Ectodermal cell (in vitro differentiated cells): ENCODE results near the gene FBXO28.
A peak's percentile ranks its signal among the peaks of the same experiment; 100 is the strongest.

Experiments
- H3K27ac ChIP-seq: 2 replicates; pipeline ENCODE4 v1.7.0; 2013; ENCODE audit warnings: mild to moderate bottlenecking, low read depth, low read length; ENCODE audit not compliant: insufficient read depth, poor library complexity, severe bottlenecking
- H3K27me3 ChIP-seq: 2 replicates; pipeline ENCODE4 v1.7.0; 2013; ENCODE audit warnings: mild to moderate bottlenecking, low read length; ENCODE audit not compliant: insufficient read depth, control insufficient read depth, poor library complexity, severe bottlenecking
- H3K36me3 ChIP-seq: one replicate; pipeline ENCODE4 v1.7.0; 2013; ENCODE audit warnings: low read length; ENCODE audit not compliant: control insufficient read depth, insufficient read depth
- H3K4me1 ChIP-seq: one replicate; pipeline ENCODE4 v1.7.0; 2013; ENCODE audit warnings: low read length; ENCODE audit not compliant: control insufficient read depth, insufficient read depth
- H3K4me3 ChIP-seq: 2 replicates; pipeline ENCODE4 v1.7.0; 2013; ENCODE audit warnings: low read depth, low read length, control low read depth; ENCODE audit not compliant: insufficient read depth
- H3K9me3 ChIP-seq: 2 replicates; pipeline ENCODE4 v1.7.0; 2013; ENCODE audit warnings: mild to moderate bottlenecking, low read length, moderate library complexity; ENCODE audit not compliant: control insufficient read depth
- WGBS, 2 experiments: methylation state at CpG; one replicate each; pipeline ENCODE4 v1.1.7; 2013; ENCODE audit warnings: missing lambda C conversion rate in 2 of 2; 5-methylcytosine and 5-hydroxymethylcytosine counted together

The FBXO28 gene

DNA sequence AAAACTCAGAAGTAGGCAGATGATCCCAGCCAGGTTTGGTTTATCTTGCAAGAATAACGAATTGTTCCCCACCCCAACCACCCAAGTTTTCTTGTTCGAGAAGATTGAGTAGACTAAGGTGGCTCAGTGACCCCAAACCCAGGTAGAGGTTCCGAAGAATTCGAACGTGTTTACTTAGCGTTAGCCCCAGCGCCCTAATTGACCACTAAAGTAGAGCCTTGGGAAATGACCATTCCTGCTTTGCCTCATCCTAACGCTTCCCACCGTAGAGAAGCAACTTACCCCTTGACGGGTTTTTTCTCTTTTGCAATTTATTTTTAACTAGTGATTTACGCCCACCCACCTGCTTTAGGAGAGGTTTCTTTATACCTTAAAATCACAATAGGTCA is 870 bp downstream of the FBXO28 start:
- no peaks in the 10 kb centered on the region for H3K27me3 ChIP-seq
- H3K4me1 ChIP-seq: no peaks in the 10 kb centered on the region
- H3K4me3 ChIP-seq: peak overlapping the region; percentile 91
- H3K27ac ChIP-seq: no peak overlapping the region
- no peaks in the 10 kb centered on the region for H3K36me3 ChIP-seq
- H3K9me3 ChIP-seq: no peaks in the 10 kb centered on the region
- 0 to 1% methylated on average over 9 to 11 of the region's 11 CpGs for WGBS, 2 experiments

DNA sequence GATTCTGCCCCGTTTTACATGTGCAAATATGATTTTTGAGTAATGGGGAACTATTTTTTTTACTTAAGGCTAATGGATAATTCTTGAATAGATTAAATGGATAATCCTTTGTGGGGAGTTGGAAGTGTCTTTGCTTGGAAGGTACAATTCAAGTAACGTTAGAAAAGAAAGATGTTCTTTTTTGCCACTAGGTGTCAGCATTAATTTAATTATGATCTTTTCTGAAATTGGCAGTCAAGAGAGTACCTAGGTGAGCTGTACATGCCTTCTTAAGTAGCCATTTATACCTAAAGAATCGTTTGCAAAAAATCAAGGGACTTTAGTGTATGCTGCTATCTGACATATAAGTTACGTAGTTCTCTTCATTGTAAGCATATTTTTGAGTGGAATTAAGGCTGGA is 2.2 kb downstream of the FBXO28 start:
- H3K27me3 ChIP-seq: no peaks in the 10 kb centered on the region
- H3K27ac ChIP-seq: no peak overlapping the region
- H3K4me1 ChIP-seq: no peaks in the 10 kb centered on the region
- WGBS, 2 experiments: 48 to 50% methylated on average over 4 of the region's 4 CpGs
- no peaks in the 10 kb centered on the region for H3K9me3 ChIP-seq
- H3K36me3 ChIP-seq: no peaks in the 10 kb centered on the region
- H3K4me3 ChIP-seq: no peak overlapping the region

DNA sequence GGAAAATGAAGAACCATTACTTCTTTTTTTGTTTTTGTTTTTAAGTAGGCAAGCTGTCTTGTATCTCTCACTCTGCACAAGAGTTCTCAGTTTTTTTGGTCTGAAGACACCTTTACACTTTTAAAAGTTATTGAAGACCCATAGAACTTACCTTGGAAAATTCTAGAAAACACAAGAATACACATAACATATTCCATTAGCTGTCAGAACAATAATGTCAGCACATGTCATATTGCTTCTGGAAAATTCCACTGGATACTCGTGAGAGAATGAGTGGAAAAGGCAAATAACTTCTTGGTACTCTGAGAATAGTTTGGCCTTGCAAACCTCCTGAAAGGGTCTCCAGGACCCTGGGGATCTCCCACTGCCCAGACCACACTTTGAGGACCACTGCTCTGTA is 4.8 kb downstream of the FBXO28 start:
- H3K4me1 ChIP-seq: no peaks in the 10 kb centered on the region
- H3K27me3 ChIP-seq: no peaks in the 10 kb centered on the region
- no peak overlapping the region for H3K4me3 ChIP-seq
- H3K27ac ChIP-seq: no peak overlapping the region
- 96 to 100% methylated on average over 1 of the region's 1 CpG for WGBS, 2 experiments
- no peaks in the 10 kb centered on the region for H3K36me3 ChIP-seq
- H3K9me3 ChIP-seq: no peaks in the 10 kb centered on the region

DNA sequence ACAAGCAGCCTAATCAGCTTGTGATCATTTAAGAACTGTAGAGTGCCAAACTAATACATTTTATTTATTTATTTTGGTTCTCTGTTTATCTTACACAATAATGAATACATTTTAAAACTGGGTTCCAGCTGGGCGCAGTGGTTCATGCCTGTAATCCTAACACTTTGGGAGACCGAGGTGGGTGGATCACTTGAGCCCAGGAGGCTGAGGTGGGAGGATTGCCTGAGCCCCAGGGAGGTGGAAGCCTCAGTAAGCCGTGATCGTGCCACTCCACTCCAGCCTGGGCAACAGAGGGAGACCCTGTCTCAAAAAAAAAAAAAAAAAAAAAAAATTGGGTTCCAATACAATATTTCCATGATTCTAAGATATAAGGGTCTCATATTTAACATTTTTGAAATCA is 9.2 kb downstream of the FBXO28 start:
- H3K4me3 ChIP-seq: no peak overlapping the region
- no peak overlapping the region for H3K27ac ChIP-seq
- no peaks in the 10 kb centered on the region for H3K9me3 ChIP-seq
- 91 to 94% methylated on average over 4 of the region's 4 CpGs for WGBS, 2 experiments
- H3K27me3 ChIP-seq: no peaks in the 10 kb centered on the region
- H3K36me3 ChIP-seq: no peaks in the 10 kb centered on the region
- no peaks in the 10 kb centered on the region for H3K4me1 ChIP-seq

DNA sequence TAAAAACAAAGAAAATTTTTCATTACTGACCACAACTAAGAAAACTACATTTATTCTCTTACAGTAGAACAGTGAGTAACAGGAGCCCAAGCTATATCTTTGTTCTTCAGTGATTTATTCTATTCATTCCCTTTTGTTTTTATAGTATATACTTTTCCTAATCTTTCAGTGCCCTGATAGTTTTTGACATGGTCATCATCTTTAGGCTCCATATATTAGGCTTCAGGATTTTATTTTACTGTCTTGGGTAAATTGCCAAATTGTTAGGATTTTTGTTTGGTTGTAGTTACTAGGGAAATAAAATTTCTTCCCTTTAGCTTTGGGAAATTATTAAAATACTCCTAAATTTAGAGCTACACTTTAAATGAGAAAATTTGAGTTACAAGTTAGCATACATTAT is 10.3 kb downstream of the FBXO28 start:
- no peak overlapping the region for H3K27ac ChIP-seq
- H3K36me3 ChIP-seq: no peaks in the 10 kb centered on the region
- H3K27me3 ChIP-seq: no peaks in the 10 kb centered on the region
- no peaks in the 10 kb centered on the region for H3K9me3 ChIP-seq
- no peaks in the 10 kb centered on the region for H3K4me1 ChIP-seq
- no peak overlapping the region for H3K4me3 ChIP-seq

DNA sequence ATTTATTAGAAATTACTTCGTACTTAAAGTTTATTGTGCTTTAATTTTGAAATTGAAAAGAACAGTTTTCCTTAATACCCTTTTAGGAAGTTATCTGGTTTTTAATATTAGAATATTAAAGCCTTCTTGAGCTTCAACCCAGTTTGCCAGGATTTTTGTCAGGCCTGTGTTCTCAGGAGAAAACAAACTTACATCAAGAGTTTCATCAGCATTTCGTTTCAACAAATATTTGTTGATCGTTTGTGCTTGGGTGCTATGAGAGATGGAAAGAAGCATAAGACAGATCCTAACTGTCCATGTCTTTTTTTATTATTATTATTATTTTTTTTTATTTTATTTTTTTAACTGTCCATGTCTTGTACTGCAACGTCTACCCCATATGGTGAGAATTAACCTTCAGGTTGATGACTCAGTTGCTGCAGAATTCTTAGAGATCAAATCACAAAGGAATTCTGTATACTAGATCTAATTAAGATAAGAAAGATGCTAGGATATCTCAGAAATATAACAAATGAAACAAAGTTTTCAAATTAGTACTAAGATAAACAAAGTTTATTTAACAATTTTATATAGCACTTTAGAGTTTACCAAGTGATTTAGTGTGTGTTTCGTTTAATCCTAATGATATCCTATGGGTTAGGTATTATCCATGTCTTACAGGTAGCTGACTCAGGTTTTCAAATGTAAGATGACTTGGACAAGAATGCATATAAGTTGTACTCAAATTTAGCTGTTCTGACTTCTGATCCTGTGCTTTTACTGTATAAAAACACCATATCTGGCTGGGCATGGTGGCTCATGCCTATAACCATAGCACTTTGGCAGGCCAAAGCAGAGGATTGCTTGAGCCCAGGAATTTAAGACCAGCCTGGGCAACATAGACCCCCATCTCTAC is 14.3 kb downstream of the FBXO28 start:
- no peaks in the 10 kb centered on the region for H3K27me3 ChIP-seq
- H3K27ac ChIP-seq: no peak overlapping the region
- H3K4me3 ChIP-seq: no peak overlapping the region
- 83 to 97% methylated on average over 1 to 3 of the region's 5 CpGs for WGBS, 2 experiments
- H3K4me1 ChIP-seq: no peaks in the 10 kb centered on the region
- H3K9me3 ChIP-seq: no peaks in the 10 kb centered on the region
- peaks cover 32% of the 10 kb centered on the region for H3K36me3 ChIP-seq

DNA sequence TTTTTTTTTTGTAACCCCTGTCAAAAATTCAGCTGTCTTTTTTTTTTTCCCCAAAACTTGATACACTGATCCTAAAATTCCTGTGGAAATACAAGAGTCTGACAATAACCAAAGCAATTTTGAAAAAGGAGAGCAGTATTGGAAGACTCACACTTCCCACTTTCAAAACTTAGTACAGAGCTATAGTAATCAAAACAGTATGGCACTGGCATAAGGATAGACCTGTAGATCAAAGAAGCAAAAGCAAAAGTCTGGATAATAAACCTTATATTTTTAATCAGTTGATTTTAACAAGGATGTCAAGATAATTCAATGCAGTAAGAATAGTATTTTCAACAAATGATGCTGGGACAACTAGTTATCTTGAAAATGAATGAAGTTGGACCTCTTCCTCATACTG is 17.3 kb downstream of the FBXO28 start:
- Histone ChIP-seq H3K4me1 (no peaks in the 10 kb centered on the region), H3K9me3 (no peaks in the 10 kb centered on the region), H3K27ac (no peak overlapping the region), H3K4me3 (no peak overlapping the region), H3K27me3 (no peaks in the 10 kb centered on the region), H3K36me3 (peaks cover 32% of the 10 kb centered on the region)

DNA sequence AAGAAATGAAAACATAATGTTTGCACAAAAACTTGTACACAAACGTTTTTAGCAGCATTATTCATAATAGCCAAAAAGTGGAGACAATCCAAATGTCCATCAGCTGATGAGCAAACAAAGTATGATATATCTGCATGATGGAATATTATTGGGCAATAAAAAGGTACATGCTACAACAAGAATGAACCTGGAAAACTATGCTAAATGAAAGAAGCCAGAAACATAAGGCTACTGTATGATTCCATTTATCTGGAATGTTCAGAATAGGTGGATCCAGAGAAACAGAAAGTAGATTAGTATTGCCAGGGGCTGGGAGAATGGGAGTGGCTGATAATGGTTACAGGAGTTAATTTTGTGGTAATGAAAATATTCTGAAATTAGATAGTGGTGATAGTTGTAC is 19.0 kb downstream of the FBXO28 start:
- Histone ChIP-seq H3K4me1 (no peaks in the 10 kb centered on the region), H3K27ac (no peak overlapping the region), H3K9me3 (no peaks in the 10 kb centered on the region), H3K27me3 (no peaks in the 10 kb centered on the region), H3K4me3 (no peak overlapping the region), H3K36me3 (peaks cover 35% of the 10 kb centered on the region)
- 81 to 83% methylated on average over 1 of the region's 1 CpG for WGBS, 2 experiments

DNA sequence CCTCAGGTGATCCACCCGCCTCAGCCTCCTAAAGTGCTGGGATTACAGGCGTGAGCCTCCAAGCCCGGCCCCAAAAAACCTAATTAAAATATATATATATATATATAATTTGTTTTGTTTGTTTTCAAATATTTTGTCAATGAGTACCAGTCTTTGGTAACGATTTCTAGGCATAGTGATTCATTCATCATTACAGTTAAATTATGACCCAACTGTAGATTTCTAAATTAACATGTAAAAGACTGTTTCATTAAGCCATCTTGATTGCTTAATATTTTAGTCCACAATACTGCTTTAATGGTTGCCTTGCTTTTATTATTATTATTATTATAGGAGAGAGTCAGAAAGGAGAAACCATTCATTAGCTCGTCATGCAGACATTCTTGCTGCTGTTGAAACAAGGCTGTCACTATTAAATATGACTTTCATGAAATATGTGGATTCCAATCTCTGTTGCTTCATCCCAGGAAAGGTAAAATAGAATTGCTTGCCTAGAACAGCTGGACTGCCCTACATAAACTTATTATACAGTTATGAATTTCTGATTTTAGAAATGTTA is 19.9 kb downstream of the FBXO28 start:
- Histone ChIP-seq H3K9me3 (no peaks in the 10 kb centered on the region), H3K27ac (no peak overlapping the region), H3K27me3 (no peaks in the 10 kb centered on the region), H3K4me1 (no peaks in the 10 kb centered on the region), H3K36me3 (peaks cover 35% of the 10 kb centered on the region), H3K4me3 (no peak overlapping the region)
- 87 to 96% methylated on average over 2 to 3 of the region's 5 CpGs for WGBS, 2 experiments

DNA sequence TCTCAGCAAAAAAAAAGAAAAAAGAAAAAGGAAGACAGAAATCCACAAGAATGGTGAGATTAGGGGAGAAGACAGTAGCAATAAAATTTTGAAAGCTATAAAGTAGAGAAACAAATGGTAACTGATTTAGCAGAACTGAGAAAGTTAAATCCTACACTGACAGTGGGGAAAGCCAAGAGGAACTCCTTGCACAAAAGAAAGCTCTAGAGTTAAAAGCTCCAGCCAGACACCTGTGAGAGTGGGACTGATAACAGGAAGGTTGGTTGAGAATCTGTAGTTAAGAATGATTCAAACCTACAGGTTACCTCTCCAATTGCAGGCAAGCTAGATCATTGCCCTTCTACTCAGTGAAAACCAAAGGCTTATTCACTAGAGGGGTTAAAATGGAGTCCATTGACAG is 23.6 kb downstream of the FBXO28 start:
- Histone ChIP-seq H3K9me3 (no peaks in the 10 kb centered on the region), H3K27ac (no peak overlapping the region), H3K36me3 (peaks cover 17% of the 10 kb centered on the region), H3K27me3 (no peaks in the 10 kb centered on the region), H3K4me1 (no peaks in the 10 kb centered on the region), H3K4me3 (no peak overlapping the region)
